RWPE2 (cell line): ENCODE measurements around the gene CSMD2.

Experiments
- ATAC-seq: fragments of 200-7000 bp; cut with Tn5 transposase; 3 replicates; pipeline ENCODE4 v1.9.1; 2021; ENCODE audit warnings: low read depth
- DNase-seq: peaks from one replicate; pipeline ENCODE4 v3.0.0-alpha.2; 2020; ENCODE audit warnings: low spot score
- H3K27ac ChIP-seq: fragments of 450-650 bp; 2 replicates; pipeline ENCODE4 v1.5.1; 2017; ENCODE audit warnings: mild to moderate bottlenecking; ENCODE audit not compliant: poor library complexity, severe bottlenecking
- H3K27me3 ChIP-seq: fragments of 250-450 bp; sonication (Bioruptor Pico); 2 replicates; pipeline ENCODE4 v1.5.1; 2021; ENCODE audit warnings: mild to moderate bottlenecking, moderate library complexity; ENCODE audit not compliant: insufficient read depth, poor library complexity, severe bottlenecking
- H3K36me3 ChIP-seq: fragments of 250-450 bp; sonication (Bioruptor Pico); 2 replicates; pipeline ENCODE4 v1.5.1; 2020; ENCODE audit warnings: low read depth, mild to moderate bottlenecking, moderate library complexity
- H3K4me1 ChIP-seq: fragments of 250-450 bp; sonication (Bioruptor Pico); 2 replicates; pipeline ENCODE4 v1.5.1; 2021; ENCODE audit warnings: mild to moderate bottlenecking, moderate library complexity; ENCODE audit not compliant: insufficient read depth, poor library complexity, severe bottlenecking
- H3K4me3 ChIP-seq: fragments of 250-450 bp; sonication (Bioruptor Pico); 2 replicates; pipeline ENCODE4 v1.5.1; 2021; ENCODE audit warnings: mild to moderate bottlenecking, moderate library complexity; ENCODE audit not compliant: severe bottlenecking
- H3K9me3 ChIP-seq: fragments of 250-450 bp; sonication (Bioruptor Pico); 2 replicates; pipeline ENCODE4 v1.5.1; 2021; ENCODE audit warnings: mild to moderate bottlenecking, moderate library complexity; ENCODE audit not compliant: severe bottlenecking
- CTCF ChIP-seq: fragments of 450-650 bp; IDR thresholded peaks from one replicate; pipeline ENCODE4 v1.5.1; 2017; ENCODE audit warnings: mild to moderate bottlenecking, moderate library complexity; ENCODE audit not compliant: poor library complexity, severe bottlenecking

Gene CSMD2

DNA sequence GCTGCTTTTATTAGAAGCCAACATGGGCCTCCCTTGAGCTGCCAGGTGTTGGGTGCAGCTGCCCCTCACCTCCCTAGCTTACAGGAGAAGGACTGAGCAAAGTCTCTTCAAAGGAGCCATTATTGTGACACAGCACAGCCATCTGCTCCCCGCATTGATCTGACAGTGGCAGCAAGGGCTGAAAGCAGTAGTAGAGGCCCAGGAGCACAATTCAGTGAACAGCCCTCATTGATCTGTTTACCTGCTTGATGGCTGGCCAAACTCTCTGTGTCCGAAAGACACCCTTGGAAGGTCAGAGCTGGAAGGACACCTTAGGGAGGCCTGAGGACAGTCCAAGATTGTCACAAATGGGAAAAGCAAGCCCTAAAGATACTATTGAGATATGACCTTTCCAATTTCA, 286.6 kb downstream of the CSMD2 start:
- no peaks in the 10 kb centered on the region for H3K9me3 ChIP-seq
- H3K27ac ChIP-seq = no peak overlapping the region
- no peaks in the 10 kb centered on the region for H3K36me3 ChIP-seq
- no peaks in the 10 kb centered on the region for H3K4me1 ChIP-seq
- TF ChIP-seq CTCF = no peak
- no peak for DNase-seq
- H3K4me3 ChIP-seq = no peak overlapping the region
- no peaks in the 10 kb centered on the region for H3K27me3 ChIP-seq
- no peak for ATAC-seq

- Histone ChIP-seq H3K9me3 (no peaks in the 10 kb centered on the region), H3K27ac (no peak overlapping the region), H3K27me3 (no peaks in the 10 kb centered on the region), H3K4me1 (no peaks in the 10 kb centered on the region), H3K36me3 (no peaks in the 10 kb centered on the region), H3K4me3 (no peak overlapping the region)
- DNase-seq (no peak), ATAC-seq (no peak)
- TF ChIP-seq CTCF = no peak
These were observed 287.9 kb downstream of the CSMD2 start for GRCh38 chr1:33876970-33877650.

DNA sequence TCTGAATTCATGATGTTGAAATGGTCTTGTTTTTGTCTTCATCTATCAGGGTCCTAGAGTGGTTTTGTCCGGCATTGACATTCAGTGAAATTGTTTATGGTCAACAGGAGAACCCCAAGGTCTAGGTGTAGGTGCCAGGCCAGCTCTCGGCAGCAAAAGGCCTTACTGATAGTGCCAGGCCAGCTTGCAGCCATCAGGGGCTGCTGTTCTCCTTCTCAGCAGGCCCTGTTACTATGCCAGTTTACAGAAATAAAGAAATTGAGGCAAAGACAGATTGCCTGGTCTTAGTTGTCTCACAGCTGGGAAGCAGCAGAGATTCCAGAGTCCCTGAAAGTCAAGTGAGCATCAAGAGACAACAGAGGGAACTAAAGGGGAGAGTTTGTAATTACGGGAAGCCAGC, 289.2 kb downstream of the CSMD2 start:
- TF ChIP-seq CTCF = no peak
- Histone ChIP-seq H3K4me1 (no peaks in the 10 kb centered on the region), H3K9me3 (no peaks in the 10 kb centered on the region), H3K36me3 (no peaks in the 10 kb centered on the region), H3K4me3 (no peak overlapping the region), H3K27ac (no peak overlapping the region), H3K27me3 (no peaks in the 10 kb centered on the region)
- ATAC-seq (no peak), DNase-seq (no peak)

DNA sequence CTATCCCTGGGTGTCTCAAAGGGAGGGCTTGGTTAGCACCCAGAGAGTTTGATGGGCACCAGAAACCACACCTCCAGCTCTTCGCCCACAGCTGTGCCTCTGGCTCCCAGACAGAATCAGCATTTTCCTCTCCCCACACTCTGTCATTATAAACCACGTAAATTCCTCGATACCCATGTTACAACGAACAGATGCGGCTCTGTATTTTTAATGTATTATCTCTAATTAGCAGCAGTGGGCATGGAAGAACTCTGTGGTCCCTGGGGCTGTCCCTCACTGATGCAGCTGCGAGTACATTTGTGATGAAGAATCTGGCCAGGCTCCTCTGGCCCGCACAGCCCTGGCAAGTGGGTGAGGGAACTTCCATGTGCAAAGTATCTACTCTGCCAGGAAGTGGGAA, 290.4 kb downstream of the CSMD2 start:
- H3K27ac ChIP-seq = no peak overlapping the region
- ATAC-seq (no peak), DNase-seq (no peak)
- H3K4me1 ChIP-seq = no peaks in the 10 kb centered on the region
- no peaks in the 10 kb centered on the region for H3K9me3 ChIP-seq
- H3K4me3 ChIP-seq = no peak overlapping the region
- H3K36me3 ChIP-seq = no peaks in the 10 kb centered on the region
- TF ChIP-seq CTCF = no peak
- no peaks in the 10 kb centered on the region for H3K27me3 ChIP-seq

GRCh38 chr1:33872683-33873082, 292.3 kb downstream of the CSMD2 start:
- no peak for DNase-seq
- no peak for ATAC-seq
- H3K27ac ChIP-seq = no peak overlapping the region
- no peak overlapping the region for H3K4me3 ChIP-seq
- no peak for TF ChIP-seq CTCF
- H3K36me3 ChIP-seq = no peaks in the 10 kb centered on the region
- no peaks in the 10 kb centered on the region for H3K9me3 ChIP-seq
- no peaks in the 10 kb centered on the region for H3K27me3 ChIP-seq
- no peaks in the 10 kb centered on the region for H3K4me1 ChIP-seq
